ENCODE measurements around the gene INKA2. TPM values are rescaled to one million over a fixed set of nuclear protein-coding genes. Genes with fewer than 3 reads are reported as not detected.

The INKA2 gene
- total RNA-seq, 1 donor from 2014 or later: 5.4 TPM

GRCh38 chr1:111736548-111737215, 2.5 kb downstream of the INKA2 start:
- no peak for DNase-seq (ENCODE audit: low spot score)
- peaks cover 11% of the 10 kb centered on the region for H3K4me1 Mint-ChIP-seq (ENCODE audit: low read depth)
- no peaks in the 10 kb centered on the region for H3K9me3 Mint-ChIP-seq (ENCODE audit: low read depth)
- no peaks in the 10 kb centered on the region for H3K27me3 Mint-ChIP-seq (ENCODE audit: low read depth)
- H3K4me3 Mint-ChIP-seq (ENCODE audit: unreplicated experiment): no peak overlapping the region
- no peak overlapping the region for H3K27ac Mint-ChIP-seq (ENCODE audit: unreplicated experiment)
- H3K36me3 Mint-ChIP-seq (ENCODE audit: low read depth): no peaks in the 10 kb centered on the region
- no peak for TF ChIP-seq CTCF (IDR thresholded peaks at IDR 0.05)

GRCh38 chr1:111735858-111736544, 3.2 kb downstream of the INKA2 start:
- no peaks in the 10 kb centered on the region for H3K27me3 Mint-ChIP-seq (ENCODE audit: low read depth)
- no peak for DNase-seq (ENCODE audit: low spot score)
- H3K27ac Mint-ChIP-seq (ENCODE audit: unreplicated experiment): no peak overlapping the region
- H3K9me3 Mint-ChIP-seq (ENCODE audit: low read depth): no peaks in the 10 kb centered on the region
- no peak overlapping the region for H3K4me3 Mint-ChIP-seq (ENCODE audit: unreplicated experiment)
- TF ChIP-seq CTCF (IDR thresholded peaks at IDR 0.05): no peak
- no peaks in the 10 kb centered on the region for H3K36me3 Mint-ChIP-seq (ENCODE audit: low read depth)
- H3K4me1 Mint-ChIP-seq (ENCODE audit: low read depth): peaks cover 11% of the 10 kb centered on the region

DNA sequence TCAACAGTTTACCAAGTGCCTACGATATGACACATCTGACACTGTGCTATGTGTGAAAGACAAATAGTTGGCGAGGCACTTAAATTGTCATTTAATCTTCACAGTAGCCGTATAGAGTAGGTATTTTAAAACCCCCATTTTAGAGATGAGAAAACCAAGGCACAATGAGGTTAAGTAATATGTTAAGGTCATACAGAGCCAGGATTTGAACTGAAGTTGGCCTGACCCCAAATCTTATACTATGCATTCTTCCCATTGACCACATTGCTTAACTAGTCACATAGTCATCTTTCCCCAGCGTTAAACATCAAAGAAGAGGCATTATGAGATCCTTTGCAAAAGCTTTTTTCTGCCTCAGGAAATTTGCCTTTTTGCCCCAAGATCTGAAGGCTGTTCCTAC, 3.9 kb downstream of the INKA2 start:
- Mint-ChIP-seq H3K9me3 (ENCODE audit: low read depth) (no peaks in the 10 kb centered on the region), H3K4me1 (ENCODE audit: low read depth) (peaks cover 7% of the 10 kb centered on the region), H3K27me3 (ENCODE audit: low read depth) (no peaks in the 10 kb centered on the region), H3K4me3 (ENCODE audit: unreplicated experiment) (no peak overlapping the region), H3K36me3 (ENCODE audit: low read depth) (no peaks in the 10 kb centered on the region), H3K27ac (ENCODE audit: unreplicated experiment) (no peak overlapping the region)
- TF ChIP-seq CTCF (IDR thresholded peaks at IDR 0.05): no peak
- no peak for DNase-seq (ENCODE audit: low spot score)

DNA sequence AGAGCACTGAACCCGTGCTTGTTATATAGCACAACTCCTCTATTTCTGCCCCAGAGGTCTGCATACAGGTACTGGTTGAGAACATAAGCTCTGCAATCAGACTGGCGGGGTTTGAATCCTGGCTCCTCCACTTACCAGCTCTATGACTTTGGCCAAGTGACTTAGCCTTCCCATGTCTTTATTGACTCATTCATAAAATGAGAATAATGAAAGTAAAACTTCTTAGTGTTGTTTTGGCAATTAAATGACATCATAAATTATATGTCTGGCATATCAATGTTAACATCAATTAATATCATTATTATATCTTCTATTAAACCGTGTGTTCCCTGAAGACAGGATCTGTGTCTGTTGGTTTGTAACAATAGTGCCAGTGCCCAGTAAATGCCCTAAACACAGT, 4.3 kb downstream of the INKA2 start:
- Mint-ChIP-seq H3K4me3 (ENCODE audit: unreplicated experiment) (no peak overlapping the region), H3K4me1 (ENCODE audit: low read depth) (peaks cover 5% of the 10 kb centered on the region), H3K9me3 (ENCODE audit: low read depth) (no peaks in the 10 kb centered on the region), H3K27me3 (ENCODE audit: low read depth) (no peaks in the 10 kb centered on the region), H3K27ac (ENCODE audit: unreplicated experiment) (no peak overlapping the region), H3K36me3 (ENCODE audit: low read depth) (no peaks in the 10 kb centered on the region)
- no peak for DNase-seq (ENCODE audit: low spot score)
- no peak for TF ChIP-seq CTCF (IDR thresholded peaks at IDR 0.05)

GRCh38 chr1:111734426-111734825, 4.8 kb downstream of the INKA2 start:
- Mint-ChIP-seq H3K4me3 (ENCODE audit: unreplicated experiment) (no peak overlapping the region), H3K36me3 (ENCODE audit: low read depth) (no peaks in the 10 kb centered on the region), H3K27me3 (ENCODE audit: low read depth) (no peaks in the 10 kb centered on the region), H3K27ac (ENCODE audit: unreplicated experiment) (no peak overlapping the region), H3K9me3 (ENCODE audit: low read depth) (no peaks in the 10 kb centered on the region), H3K4me1 (ENCODE audit: low read depth) (peaks cover 3% of the 10 kb centered on the region)
- no peak for TF ChIP-seq CTCF (IDR thresholded peaks at IDR 0.05)
- DNase-seq (ENCODE audit: low spot score): no peak
